ENCODE measurements around the gene PTPRG. TPM values are rescaled to one million over a fixed set of nuclear protein-coding genes. Genes with fewer than 3 reads are reported as not detected.
A peak's percentile ranks its signal among the peaks of the same experiment; 100 is the strongest.

PTPRG gene
- total and polyA plus RNA-seq, 2 experiments from 2014 or later = 24.4 to 131 TPM

DNA sequence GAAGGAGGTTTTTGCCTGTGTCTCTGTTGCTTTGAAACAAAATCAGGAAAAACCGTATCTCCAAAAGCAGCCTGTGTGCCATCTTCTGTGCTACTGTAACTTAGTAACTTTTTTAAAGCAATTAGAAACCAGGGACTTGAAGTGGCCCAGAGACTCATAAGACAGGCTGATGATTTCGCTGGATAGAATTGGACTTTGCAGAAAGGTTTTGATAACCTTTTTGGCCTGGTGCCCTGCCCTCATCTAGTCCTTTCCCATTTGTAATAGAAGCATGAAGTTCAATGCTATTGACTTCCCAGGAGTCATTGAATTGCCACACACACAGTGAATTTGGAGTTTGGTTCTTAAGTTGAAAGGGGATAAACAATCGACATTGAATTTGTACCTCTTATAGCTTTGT lies 157.2 kb downstream of the PTPRG start (continued):
- TF ChIP-seq, protein P1, sequence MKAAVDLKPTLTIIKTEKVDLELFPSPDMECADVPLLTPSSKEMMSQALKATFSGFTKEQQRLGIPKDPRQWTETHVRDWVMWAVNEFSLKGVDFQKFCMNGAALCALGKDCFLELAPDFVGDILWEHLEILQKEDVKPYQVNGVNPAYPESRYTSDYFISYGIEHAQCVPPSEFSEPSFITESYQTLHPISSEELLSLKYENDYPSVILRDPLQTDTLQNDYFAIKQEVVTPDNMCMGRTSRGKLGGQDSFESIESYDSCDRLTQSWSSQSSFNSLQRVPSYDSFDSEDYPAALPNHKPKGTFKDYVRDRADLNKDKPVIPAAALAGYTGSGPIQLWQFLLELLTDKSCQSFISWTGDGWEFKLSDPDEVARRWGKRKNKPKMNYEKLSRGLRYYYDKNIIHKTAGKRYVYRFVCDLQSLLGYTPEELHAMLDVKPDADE (IDR thresholded peaks at IDR 0.05) = no peak
- TF ChIP-seq NANOG (IDR thresholded peaks at IDR 0.05; ENCODE audit: borderline replicate concordance) (no peak), ZNF114 (CRISPR knock-in tag; IDR thresholded peaks at IDR 0.05) (no peak), ZNF331 (CRISPR knock-in tag; IDR thresholded peaks at IDR 0.05; ENCODE audit: low read depth) (no peak)

DNA sequence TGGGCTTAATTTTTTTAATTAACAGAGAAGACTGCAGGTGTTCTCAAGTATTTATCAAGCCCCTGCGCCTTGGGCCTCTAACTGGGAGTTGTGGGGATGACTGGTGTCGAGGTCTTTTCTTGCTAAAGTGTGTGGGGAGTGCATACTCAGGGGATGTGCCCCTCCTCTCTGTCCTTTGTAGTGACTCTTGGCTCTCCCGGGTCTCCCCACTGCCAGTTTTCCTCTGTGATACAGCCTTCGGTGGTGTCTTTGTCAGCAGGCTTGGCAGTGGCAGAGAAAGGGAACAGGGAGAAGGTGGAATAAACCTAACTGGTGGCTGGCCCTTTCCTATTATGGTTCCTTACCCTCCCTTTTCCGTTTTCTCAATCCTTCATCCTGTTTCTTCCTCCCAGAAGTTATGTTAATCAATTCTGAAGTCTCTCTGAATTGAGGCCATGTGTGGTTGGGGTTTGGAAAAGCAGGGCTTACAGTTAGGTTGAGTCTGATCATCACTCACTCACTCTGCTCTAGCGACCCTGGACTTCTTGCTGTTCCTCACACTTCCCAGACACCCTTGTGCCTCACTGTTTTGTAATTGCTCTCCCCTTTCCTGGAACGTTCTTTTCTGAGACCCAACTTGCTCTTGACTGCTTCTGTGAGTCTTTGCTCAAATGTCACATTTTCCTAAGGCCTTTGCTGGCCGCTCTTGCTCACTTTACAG lies 158.1 kb downstream of the PTPRG start:
- no peak overlapping the region for H3K4me3 Mint-ChIP-seq
- H3K4me3 ChIP-seq = no peak overlapping the region
- H3K79me2 ChIP-seq (replicated peaks; ENCODE audit: insufficient read depth) = peaks cover 100% of the 10 kb centered on the region
- H3K27me3 ChIP-seq (ENCODE audit: insufficient read depth) = no peaks in the 10 kb centered on the region
- peak; percentile 69 for ATAC-seq
- DNase-seq (ENCODE audit: low spot score) = no peak
- peak overlapping the region; percentile 26 for H3K27ac Mint-ChIP-seq
- peaks cover 60% of the 10 kb centered on the region for H3K4me1 Mint-ChIP-seq
- peaks cover 5% of the 10 kb centered on the region; the same call in 1 of the 2 replicates for H4K20me1 ChIP-seq (replicated peaks; ENCODE audit: insufficient read depth)
- peak overlapping the region; percentile 58 for H3K27ac ChIP-seq (ENCODE audit: low read depth)
- peaks cover 59% of the 10 kb centered on the region for H3K4me1 ChIP-seq (ENCODE audit: insufficient read depth)
- 0 out of 2 replicates have a peak, but pooled peaks cover 4% of the 10 kb centered on the region for H3K36me3 ChIP-seq (ENCODE audit: insufficient read depth)
- no peaks in the 10 kb centered on the region for H3K9me2 ChIP-seq (ENCODE audit: insufficient read depth)
- H3K27me3 Mint-ChIP-seq (ENCODE audit: insufficient read depth, low read depth, poor library complexity) = peaks cover 1% of the 10 kb centered on the region
- peaks cover 11% of the 10 kb centered on the region; the same call in 2 of the 3 replicates for H3K36me3 Mint-ChIP-seq (ENCODE audit: low read depth)
- no peaks in the 10 kb centered on the region for H3K9me3 Mint-ChIP-seq
- H3K4me2 ChIP-seq = peak overlapping the region; percentile 44; the same call in 1 of the 2 replicates
- H3F3A ChIP-seq (replicated peaks; ENCODE audit: low read depth) = no peaks in the 10 kb centered on the region
- H2AFZ ChIP-seq = no peak overlapping the region
- TF ChIP-seq JUNB (IDR thresholded peaks at IDR 0.05; ENCODE audit: unreplicated experiment) = no peak
- no peak for TF ChIP-seq ZNF114 (CRISPR knock-in tag; IDR thresholded peaks at IDR 0.05)
- TF ChIP-seq, protein P2, sequence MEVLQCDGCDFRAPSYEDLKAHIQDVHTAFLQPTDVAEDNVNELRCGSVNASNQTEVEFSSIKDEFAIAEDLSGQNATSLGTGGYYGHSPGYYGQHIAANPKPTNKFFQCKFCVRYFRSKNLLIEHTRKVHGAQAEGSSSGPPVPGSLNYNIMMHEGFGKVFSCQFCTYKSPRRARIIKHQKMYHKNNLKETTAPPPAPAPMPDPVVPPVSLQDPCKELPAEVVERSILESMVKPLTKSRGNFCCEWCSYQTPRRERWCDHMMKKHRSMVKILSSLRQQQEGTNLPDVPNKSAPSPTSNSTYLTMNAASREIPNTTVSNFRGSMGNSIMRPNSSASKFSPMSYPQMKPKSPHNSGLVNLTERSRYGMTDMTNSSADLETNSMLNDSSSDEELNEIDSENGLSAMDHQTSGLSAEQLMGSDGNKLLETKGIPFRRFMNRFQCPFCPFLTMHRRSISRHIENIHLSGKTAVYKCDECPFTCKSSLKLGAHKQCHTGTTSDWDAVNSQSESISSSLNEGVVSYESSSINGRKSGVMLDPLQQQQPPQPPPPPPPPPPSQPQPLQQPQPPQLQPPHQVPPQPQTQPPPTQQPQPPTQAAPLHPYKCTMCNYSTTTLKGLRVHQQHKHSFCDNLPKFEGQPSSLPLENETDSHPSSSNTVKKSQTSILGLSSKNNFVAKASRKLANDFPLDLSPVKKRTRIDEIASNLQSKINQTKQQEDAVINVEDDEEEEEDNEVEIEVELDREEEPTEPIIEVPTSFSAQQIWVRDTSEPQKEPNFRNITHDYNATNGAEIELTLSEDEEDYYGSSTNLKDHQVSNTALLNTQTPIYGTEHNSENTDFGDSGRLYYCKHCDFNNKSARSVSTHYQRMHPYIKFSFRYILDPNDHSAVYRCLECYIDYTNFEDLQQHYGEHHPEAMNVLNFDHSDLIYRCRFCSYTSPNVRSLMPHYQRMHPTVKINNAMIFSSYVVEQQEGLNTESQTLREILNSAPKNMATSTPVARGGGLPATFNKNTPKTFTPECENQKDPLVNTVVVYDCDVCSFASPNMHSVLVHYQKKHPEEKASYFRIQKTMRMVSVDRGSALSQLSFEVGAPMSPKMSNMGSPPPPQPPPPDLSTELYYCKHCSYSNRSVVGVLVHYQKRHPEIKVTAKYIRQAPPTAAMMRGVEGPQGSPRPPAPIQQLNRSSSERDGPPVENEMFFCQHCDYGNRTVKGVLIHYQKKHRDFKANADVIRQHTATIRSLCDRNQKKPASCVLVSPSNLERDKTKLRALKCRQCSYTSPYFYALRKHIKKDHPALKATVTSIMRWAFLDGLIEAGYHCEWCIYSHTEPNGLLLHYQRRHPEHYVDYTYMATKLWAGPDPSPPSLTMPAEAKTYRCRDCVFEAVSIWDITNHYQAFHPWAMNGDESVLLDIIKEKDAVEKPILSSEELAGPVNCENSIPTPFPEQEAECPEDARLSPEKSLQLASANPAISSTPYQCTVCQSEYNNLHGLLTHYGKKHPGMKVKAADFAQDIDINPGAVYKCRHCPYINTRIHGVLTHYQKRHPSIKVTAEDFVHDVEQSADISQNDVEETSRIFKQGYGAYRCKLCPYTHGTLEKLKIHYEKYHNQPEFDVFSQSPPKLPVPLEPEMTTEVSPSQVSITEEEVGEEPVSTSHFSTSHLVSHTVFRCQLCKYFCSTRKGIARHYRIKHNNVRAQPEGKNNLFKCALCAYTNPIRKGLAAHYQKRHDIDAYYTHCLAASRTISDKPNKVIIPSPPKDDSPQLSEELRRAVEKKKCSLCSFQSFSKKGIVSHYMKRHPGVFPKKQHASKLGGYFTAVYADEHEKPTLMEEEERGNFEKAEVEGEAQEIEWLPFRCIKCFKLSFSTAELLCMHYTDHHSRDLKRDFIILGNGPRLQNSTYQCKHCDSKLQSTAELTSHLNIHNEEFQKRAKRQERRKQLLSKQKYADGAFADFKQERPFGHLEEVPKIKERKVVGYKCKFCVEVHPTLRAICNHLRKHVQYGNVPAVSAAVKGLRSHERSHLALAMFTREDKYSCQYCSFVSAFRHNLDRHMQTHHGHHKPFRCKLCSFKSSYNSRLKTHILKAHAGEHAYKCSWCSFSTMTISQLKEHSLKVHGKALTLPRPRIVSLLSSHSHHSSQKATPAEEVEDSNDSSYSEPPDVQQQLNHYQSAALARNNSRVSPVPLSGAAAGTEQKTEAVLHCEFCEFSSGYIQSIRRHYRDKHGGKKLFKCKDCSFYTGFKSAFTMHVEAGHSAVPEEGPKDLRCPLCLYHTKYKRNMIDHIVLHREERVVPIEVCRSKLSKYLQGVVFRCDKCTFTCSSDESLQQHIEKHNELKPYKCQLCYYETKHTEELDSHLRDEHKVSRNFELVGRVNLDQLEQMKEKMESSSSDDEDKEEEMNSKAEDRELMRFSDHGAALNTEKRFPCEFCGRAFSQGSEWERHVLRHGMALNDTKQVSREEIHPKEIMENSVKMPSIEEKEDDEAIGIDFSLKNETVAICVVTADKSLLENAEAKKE (CRISPR knock-in tag; IDR thresholded peaks at IDR 0.05) = no peak
- no peak for TF ChIP-seq EZH2phosphoT487 (IDR thresholded peaks at IDR 0.05; ENCODE audit: unreplicated experiment)
- TF ChIP-seq STAT1 (IDR thresholded peaks at IDR 0.05; ENCODE audit: unreplicated experiment) = no peak
- TF ChIP-seq, protein P3, sequence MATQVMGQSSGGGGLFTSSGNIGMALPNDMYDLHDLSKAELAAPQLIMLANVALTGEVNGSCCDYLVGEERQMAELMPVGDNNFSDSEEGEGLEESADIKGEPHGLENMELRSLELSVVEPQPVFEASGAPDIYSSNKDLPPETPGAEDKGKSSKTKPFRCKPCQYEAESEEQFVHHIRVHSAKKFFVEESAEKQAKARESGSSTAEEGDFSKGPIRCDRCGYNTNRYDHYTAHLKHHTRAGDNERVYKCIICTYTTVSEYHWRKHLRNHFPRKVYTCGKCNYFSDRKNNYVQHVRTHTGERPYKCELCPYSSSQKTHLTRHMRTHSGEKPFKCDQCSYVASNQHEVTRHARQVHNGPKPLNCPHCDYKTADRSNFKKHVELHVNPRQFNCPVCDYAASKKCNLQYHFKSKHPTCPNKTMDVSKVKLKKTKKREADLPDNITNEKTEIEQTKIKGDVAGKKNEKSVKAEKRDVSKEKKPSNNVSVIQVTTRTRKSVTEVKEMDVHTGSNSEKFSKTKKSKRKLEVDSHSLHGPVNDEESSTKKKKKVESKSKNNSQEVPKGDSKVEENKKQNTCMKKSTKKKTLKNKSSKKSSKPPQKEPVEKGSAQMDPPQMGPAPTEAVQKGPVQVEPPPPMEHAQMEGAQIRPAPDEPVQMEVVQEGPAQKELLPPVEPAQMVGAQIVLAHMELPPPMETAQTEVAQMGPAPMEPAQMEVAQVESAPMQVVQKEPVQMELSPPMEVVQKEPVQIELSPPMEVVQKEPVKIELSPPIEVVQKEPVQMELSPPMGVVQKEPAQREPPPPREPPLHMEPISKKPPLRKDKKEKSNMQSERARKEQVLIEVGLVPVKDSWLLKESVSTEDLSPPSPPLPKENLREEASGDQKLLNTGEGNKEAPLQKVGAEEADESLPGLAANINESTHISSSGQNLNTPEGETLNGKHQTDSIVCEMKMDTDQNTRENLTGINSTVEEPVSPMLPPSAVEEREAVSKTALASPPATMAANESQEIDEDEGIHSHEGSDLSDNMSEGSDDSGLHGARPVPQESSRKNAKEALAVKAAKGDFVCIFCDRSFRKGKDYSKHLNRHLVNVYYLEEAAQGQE (IDR thresholded peaks at IDR 0.05; ENCODE audit: unreplicated experiment) = no peak
- TF ChIP-seq CREB1 (CRISPR knock-in tag; IDR thresholded peaks at IDR 0.05; ENCODE audit: low read depth) = no peak
- no peak for TF ChIP-seq POLR2AphosphoS5 (IDR thresholded peaks at IDR 0.05; ENCODE audit: low read depth)
- TF ChIP-seq, protein P1 (IDR thresholded peaks at IDR 0.05) = no peak
- TF ChIP-seq NANOG (IDR thresholded peaks at IDR 0.05; ENCODE audit: borderline replicate concordance) = no peak
- no peak for TF ChIP-seq ZNF331 (CRISPR knock-in tag; IDR thresholded peaks at IDR 0.05; ENCODE audit: low read depth)
- TF ChIP-seq EZH2 (IDR thresholded peaks at IDR 0.05; ENCODE audit: low read depth, unreplicated experiment) = no peak

Measured in GM23338 (cell line).